ENCODE results near the gene CCDC175. TPM values are rescaled to one million over a fixed set of nuclear protein-coding genes. Genes with fewer than 3 reads are reported as not detected.
A peak's percentile ranks its signal among the peaks of the same experiment; 100 is the strongest.

Gene CCDC175
- total RNA-seq = not detected

DNA sequence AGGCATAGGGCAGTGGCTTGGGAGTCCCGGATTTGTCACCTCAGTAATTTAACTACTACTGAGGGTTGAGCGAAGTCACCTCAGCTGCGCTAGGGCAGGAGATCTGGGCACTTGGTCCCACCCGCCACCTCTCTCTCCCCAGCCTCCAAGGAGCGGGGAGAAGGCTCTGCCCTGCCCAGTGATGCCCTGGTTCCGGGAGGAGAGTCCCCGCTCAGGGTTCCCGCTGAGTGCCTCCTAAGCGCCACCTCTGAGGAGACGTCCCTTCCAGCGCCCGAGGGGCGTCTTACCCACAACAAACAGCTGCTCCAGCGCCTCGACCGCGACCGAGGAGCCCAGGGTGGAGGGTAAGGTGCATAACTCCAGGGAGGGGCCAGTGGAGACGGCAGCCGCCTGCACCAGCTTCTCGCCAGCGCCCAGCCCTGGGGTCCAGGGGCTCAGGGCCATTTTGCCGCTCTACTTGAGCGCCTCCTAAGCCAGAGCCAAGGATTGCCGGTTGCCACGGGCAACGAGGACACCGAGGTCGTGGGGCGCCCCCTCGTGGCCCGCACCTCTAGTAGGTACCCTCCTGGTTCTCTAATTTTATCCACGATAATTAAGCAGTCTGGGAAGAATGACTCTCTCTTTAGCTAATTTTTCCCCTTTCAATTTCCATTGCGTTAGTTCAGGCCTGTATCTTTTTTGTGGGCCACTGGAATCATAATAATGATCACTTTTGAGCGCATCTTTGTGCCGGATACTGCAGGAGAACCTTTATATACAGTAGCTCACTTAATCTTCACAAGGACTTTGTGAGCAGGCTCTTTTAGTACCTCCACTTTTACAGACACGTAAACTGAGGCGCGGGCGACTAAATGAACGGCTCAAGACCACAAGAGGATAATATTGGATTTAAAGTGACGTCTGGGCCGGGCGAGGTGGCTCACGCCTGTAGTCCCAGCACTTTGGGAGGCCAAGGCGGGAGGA is at the start of gene CCDC175:
CCDC175 (minus strand) TSS at position 481 of the 963 bp plus-strand sequence; CDS start at position 444, 37 bp downstream.
- DNase-seq (ENCODE audit: extremely low spot score) = no peak
- Histone ChIP-seq H3K4me1 (peaks cover 0 to 12% (median 8%) of the 10 kb centered on the region in 4 donors), H3K27ac (replicated peaks in 1 of 4) (no peak within 1 kb of the TSS), H3K36me3 (no peaks in the 10 kb centered on the region), H3K9me3 (no peaks in the 10 kb centered on the region), H3K4me3 (peak within 1 kb of the TSS; percentile 44 to 52 (median 48)), H3K27me3 (no peaks in the 10 kb centered on the region)
- intact Hi-C loops (cut with DNase I) = no loop called here
- WGBS = 25% methylated on average over 33 of the region's 46 CpGs
- TF ChIP-seq, protein P1, sequence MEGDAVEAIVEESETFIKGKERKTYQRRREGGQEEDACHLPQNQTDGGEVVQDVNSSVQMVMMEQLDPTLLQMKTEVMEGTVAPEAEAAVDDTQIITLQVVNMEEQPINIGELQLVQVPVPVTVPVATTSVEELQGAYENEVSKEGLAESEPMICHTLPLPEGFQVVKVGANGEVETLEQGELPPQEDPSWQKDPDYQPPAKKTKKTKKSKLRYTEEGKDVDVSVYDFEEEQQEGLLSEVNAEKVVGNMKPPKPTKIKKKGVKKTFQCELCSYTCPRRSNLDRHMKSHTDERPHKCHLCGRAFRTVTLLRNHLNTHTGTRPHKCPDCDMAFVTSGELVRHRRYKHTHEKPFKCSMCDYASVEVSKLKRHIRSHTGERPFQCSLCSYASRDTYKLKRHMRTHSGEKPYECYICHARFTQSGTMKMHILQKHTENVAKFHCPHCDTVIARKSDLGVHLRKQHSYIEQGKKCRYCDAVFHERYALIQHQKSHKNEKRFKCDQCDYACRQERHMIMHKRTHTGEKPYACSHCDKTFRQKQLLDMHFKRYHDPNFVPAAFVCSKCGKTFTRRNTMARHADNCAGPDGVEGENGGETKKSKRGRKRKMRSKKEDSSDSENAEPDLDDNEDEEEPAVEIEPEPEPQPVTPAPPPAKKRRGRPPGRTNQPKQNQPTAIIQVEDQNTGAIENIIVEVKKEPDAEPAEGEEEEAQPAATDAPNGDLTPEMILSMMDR (IDR thresholded peaks at IDR 0.05) = peak; percentile 45 to 65 (median 59)
- TF ChIP-seq POLR2AphosphoS5 (IDR thresholded peaks at IDR 0.05) (no peak), EP300 (IDR thresholded peaks at IDR 0.05) (no peak), POLR2A (IDR thresholded peaks at IDR 0.05; ENCODE audit: low read depth) (no peak)

DNA sequence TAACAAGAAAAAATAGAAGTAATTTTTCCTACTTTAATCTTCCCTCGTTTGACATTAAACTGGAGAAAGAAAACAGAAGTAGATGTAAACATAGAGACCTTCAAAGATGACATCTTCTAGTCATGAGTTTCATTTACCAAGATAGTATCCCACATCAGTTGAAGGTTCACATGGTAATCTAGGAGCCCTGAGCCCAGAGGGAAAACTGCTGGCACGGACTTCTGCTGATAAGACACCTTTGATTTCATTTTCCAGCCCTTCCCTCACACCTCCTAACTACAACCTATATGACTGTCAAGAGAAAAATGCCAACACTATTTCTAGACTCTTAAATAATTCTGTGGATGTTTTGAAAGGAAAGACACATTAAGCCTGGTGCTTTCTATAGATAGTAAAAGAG is 46.0 kb upstream of the CCDC175 start:
- Histone ChIP-seq H3K4me3 (no peak overlapping the region), H3K4me1 (no peaks in the 10 kb centered on the region), H3K36me3 (no peaks in the 10 kb centered on the region), H3K27me3 (no peaks in the 10 kb centered on the region), H3K9me3 (no peaks in the 10 kb centered on the region), H3K27ac (replicated peaks in 1 of 4) (no peak overlapping the region)
- WGBS = 44% methylated on average over 2 of the region's 2 CpGs
- DNase-seq (ENCODE audit: extremely low spot score) = no peak
- intact Hi-C loops (cut with DNase I) = no loop called here
- no peak for TF ChIP-seq POLR2AphosphoS5 (IDR thresholded peaks at IDR 0.05)
- no peak for TF ChIP-seq EP300 (IDR thresholded peaks at IDR 0.05)
- TF ChIP-seq, protein P1 (IDR thresholded peaks at IDR 0.05) = no peak
- TF ChIP-seq POLR2A (IDR thresholded peaks at IDR 0.05; ENCODE audit: low read depth) = no peak

DNA sequence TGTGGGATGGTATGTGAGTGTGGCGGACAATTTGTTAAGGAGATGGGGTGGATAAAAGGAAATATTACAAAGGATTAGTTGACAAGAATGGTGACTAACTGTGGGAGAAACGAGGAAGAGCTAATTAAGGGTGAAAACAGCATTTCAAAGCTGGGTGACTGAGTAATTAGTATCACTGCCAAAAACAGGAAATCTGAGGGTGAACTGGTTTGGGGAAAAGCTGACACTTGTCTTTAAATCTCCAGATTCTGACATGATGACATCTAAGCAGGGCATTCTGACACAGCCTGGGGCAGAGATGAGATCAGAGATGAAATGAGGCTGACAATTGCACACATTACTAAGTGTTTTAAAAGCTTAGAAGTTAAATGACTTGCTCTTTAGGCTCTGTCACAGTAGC is 42.4 kb upstream of the CCDC175 start:
- Histone ChIP-seq H3K36me3 (no peaks in the 10 kb centered on the region), H3K27ac (replicated peaks in 1 of 4) (no peak overlapping the region), H3K4me3 (no peak overlapping the region), H3K4me1 (no peaks in the 10 kb centered on the region), H3K9me3 (no peaks in the 10 kb centered on the region), H3K27me3 (no peaks in the 10 kb centered on the region)
- intact Hi-C loops (cut with DNase I) = no loop called here
- WGBS = 68% methylated on average over 2 of the region's 2 CpGs
- TF ChIP-seq POLR2AphosphoS5 (IDR thresholded peaks at IDR 0.05) (no peak), POLR2A (IDR thresholded peaks at IDR 0.05; ENCODE audit: low read depth) (no peak), EP300 (IDR thresholded peaks at IDR 0.05) (no peak)
- TF ChIP-seq, protein P1 (IDR thresholded peaks at IDR 0.05) = no peak
- no peak for DNase-seq (ENCODE audit: extremely low spot score)

DNA sequence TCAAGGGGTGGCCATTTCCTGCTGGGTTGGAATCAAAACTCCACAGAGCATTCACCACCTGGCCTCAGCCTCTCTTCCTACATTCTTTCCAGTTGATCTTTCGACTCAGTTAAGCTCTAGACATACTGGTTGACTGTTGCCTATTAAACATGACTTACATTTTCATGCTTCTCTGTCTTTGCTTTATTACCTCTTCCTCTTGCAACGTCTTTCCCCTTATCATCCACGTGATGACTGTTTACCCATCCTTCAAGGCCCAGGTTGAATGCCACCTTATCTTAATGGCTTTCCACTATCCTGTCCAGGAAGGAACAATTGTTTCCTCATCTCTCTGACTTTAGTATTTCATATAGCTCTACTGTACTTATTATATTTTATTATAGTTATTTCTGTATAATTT is 24.4 kb upstream of the CCDC175 start:
- intact Hi-C loops (cut with DNase I) = no loop called here
- TF ChIP-seq EP300 (IDR thresholded peaks at IDR 0.05) = no peak
- TF ChIP-seq, protein P1 (IDR thresholded peaks at IDR 0.05) = no peak
- no peak for TF ChIP-seq POLR2A (IDR thresholded peaks at IDR 0.05; ENCODE audit: low read depth)
- no peak for TF ChIP-seq POLR2AphosphoS5 (IDR thresholded peaks at IDR 0.05)
- no peak overlapping the region for H3K4me3 ChIP-seq
- no peaks in the 10 kb centered on the region for H3K4me1 ChIP-seq
- no peaks in the 10 kb centered on the region for H3K9me3 ChIP-seq
- no peak for DNase-seq (ENCODE audit: extremely low spot score)
- no peak overlapping the region for H3K27ac ChIP-seq (replicated peaks in 1 of 4)
- no peaks in the 10 kb centered on the region for H3K27me3 ChIP-seq
- H3K36me3 ChIP-seq = no peaks in the 10 kb centered on the region
- 45% methylated on average over 3 of the region's 3 CpGs for WGBS

Measured in esophagus muscularis mucosa (tissue), 4 donors.